Central memory CD4-positive, alpha-beta T cell (primary cell): ENCODE data around the gene PLCG2.
"Not testable (repeated sequence)": the region's sequence is repeated elsewhere in the genome, so short reads cannot be mapped to it uniquely, and the experiment has no call there.

ENCODE experiments used
- DNase-seq: peaks from one replicate; pipeline ENCODE4 v3.0.0; 2022

PLCG2 gene

DNA sequence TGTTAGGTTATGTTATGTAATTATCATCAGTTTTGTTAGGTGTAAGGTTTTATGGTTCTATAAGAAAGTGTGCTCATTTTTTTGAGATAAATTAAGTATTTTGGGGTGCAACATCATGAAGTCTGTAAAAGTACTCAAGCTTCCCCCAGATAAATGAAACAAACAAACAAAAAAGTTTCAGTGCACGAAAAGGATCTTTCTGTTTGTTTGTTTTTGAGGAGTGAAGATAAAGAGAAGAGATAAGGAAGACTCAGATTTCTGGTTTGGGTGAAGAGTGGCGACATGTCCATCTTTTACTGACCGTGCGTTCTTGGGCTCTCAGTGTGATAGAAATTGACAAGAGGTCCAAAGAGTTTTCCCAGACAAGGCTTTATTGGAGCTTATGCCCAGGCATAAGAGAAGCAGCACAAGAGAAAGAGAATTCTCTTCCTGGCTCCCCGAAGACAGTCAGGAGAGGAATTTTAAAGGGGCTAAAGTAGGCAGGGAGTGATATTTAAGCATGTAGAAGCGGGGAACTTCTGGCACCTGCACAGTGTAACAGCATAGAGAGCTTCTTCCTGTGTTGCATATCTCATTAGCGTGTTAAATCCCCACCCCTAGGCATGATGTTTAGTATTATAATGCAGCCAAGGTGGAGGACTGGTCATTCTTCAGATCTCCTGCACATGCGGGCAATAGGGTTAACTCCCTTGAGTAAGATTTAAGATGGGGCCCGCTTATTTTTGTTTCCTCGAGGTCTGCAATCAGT is 71.3 kb downstream of the PLCG2 start:
- no peak for DNase-seq

DNA sequence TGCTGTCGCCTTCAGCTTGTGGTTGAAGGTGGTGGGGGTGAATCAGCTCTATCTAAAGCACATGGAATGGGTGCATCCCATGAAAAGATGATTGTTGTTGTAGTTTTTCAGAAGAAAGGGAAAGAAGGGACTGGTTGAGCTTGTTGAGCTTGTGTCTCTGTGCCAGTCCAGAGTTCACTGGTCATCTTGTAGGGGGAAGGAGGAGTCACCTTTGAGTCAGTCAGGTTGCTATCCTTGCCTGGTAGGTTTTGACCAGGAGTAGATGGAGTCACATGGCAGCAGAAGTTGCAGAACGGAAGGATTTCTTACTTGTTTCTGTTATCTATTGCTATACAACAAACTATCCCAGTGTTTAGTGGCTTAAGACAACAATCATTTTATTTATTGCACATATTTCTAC is 73.3 kb downstream of the PLCG2 start:
- no peak for DNase-seq

DNA sequence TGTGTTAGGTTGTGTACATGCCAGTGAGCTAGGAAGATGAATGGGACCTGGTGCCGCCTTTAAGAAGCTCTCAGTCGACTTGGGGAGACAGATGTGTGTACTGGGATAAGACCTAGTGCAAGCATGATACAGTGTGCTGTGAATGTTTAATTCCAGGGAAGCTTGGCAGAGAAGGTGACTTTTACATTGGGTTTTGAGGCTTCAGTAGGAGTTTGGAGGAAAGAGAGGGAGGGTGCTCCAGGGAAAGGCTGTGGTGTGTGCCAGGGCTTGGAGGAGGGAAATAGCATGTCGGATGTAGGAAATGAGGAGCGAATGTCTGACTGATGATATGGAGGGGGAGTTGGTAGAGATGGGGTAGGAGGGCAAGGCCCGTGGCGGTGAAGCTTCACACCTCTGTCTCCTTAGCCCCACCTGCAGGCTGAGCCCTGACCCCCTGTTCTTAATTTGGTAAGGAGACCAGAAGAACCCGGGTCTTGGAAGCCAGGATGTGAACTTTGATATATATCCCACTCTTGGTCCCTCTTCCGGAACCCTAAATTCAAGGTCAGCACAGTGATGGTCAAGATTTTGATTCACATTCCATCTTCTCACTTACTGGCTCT is 76.6 kb downstream of the PLCG2 start:
- no peak for DNase-seq

DNA sequence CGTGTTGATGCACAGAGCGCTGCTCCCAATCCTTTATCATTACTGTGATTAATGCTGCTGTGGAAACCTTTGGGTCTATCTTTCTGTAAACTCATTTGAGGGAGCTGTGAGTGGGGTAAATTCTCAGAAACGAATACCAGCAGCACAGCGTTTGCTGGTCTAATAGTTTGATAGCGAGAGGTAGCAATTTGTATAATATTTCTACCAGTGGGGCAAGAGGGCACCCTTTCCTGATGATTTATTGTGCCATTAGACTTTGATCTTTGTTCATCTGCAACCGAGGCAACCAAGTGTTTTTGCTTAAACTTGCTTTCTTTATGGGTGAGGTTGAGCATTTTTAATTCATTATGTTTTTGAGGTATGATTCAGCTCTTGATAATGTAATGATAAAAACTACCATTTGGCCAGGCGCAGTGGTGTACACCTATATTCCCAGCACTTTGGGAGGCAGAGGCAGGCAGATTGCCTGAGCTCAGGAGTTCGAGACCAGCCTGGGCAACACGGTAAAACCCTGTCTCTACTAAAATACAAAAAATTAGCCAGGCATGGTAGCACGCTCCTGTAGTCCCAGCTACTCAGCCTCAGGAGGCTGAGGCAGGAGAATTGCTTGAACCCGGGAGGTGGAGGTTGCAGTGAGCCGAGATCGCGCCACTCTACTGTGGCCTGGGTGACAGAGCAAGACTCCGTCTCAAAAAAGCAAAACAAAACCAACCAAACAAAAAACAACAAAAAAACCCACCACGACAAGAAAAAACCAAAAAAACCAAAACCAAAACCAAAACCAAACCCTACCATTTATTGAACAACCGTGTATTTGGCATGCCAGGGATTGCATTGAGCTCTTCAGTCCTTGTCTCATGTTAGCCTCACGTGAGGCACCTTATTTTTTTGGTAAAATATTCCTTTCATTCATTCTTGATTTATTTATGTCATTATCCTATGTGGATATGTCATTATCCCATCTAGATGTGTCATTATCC is 81.5 kb downstream of the PLCG2 start:
- DNase-seq = no peak

DNA sequence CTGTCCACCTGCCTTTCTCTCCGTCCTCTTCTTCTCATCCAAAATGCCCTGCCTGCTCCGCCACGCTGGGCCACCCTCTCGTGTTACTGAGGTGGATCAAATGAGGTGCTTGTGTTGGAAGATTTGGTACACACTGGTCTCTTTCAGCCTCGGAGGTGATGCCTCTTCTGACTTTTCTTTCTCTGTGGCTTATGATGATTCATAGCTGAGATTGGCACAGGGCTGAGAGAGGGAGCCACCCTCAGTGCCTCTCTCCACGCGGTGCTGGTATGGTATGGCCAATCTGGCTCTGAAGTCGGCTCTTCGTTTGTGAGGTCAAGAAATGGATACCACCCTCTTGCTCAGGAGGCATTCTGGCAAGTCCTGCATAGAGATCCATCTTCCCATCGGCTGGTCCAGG is 82.4 kb downstream of the PLCG2 start:
- DNase-seq = no peak

DNA sequence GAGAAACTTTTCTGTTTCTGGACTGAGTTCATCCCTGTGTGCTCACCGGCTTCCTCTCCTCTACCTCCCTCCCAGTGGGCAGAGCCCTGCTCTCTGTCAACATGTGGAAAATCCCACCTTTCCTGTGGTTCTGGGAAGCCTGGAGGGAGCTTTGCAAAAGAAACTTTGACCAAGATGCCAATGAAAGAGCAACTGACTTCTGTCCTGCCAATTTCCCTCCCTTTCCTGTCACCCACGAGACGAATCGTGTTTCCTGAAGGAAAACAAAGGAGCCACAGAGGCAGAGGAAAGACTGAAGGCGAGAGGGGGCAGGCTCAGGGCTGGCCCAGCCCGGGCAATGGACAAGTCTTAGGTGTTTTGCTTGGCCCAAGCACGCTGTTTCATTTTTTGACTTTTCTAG is 82.8 kb downstream of the PLCG2 start:
- DNase-seq = no peak

DNA sequence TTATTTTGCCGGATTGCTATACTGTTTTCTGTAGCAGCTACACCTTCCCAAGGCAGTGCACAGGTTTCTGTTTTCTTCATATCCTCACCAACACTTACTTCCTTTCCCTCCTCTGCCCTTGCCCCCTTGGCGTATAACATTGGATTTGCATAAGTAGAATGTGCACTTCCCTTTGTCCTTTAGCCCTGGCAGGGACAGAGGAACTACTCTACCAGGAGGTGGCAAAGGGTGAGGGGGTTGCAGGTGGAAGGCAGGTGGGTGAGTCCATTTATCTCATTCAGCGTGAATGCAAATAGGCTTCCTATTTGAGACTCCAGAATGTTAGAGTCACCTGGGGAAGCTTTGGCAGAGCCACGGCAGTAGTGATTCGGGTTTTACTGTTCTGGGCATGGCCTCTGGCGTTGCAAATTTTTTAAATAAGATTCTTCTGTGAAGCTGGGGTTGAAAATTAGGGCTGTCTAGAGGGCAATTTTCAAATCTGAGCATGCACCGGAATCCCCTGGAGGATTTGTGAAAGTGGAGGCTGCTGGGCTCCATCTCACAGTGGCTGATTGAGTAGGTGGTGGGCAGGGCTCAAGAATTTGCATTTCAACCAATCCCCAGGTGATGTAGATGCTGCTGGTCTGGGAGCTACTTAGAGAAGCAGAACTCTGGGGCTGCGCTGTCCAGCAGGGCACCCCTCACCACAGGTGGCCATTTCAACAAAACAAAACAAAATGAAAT is 84.7 kb downstream of the PLCG2 start:
- DNase-seq = no peak

DNA sequence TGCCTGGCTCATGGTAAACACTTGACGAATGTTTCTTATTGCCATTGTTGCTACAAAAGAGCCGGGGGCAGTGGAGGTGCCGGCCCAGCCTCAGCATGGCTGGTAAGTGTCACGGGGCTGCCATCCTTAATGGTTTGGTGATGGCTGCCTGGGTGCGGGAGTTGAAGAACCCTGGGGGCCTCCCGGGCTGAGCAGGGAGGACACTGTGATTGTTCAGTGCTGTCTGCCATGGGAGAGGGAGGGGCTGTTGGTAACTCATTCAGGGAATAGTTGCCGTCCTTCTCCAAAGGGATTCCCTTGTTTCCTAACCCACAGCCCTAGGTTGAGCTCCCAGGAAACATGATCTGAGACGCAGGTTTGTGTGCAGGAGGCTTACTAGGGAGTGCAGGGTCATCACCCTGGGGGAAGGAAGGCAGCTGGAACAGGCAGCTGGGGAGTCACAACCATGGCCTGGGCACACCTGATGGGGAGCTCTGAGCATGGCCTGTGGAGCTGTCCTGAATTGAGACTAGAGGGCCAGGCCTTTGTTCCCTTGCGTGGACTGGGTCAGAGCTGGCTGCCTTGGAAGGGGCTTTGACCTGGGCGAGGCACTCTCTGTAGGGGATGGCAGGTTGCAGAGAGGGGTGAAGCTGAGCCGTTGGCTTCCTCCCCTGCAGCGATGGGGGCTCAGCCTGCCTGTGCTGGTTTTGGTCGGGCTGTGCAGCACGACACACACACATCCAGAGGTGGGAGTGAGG is 85.7 kb downstream of the PLCG2 start:
- no peak for DNase-seq

DNA sequence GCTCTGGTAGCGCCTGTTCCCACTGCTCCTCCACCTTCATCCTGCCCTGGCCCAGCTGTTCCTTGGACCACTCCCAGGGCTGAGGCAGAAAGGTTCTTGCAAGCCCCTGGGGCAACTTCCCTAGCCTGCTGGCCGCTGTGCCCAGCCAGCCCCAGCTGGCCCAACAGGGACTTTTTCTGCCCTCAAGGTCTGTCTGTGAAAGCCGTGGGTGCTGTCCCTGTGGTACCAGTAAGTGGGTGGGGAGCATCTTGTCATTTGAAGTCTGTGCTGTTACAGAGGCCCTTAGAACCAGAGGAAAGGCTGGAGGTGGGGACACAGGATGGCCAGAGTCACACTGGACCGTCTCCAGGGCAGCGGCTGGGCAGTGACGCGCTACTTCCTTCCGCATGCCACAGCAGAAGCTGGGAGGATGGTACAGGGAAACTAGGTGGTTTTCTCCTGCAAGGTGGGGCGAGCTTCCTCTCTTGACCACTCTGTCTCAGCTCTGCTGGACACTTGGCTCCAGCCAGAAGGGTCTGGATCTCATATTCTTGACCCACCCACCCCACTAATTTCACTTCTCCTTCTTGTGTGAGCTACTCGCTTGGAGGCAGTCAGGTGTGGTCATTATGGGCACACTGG is 87.8 kb downstream of the PLCG2 start:
- no peak for DNase-seq

DNA sequence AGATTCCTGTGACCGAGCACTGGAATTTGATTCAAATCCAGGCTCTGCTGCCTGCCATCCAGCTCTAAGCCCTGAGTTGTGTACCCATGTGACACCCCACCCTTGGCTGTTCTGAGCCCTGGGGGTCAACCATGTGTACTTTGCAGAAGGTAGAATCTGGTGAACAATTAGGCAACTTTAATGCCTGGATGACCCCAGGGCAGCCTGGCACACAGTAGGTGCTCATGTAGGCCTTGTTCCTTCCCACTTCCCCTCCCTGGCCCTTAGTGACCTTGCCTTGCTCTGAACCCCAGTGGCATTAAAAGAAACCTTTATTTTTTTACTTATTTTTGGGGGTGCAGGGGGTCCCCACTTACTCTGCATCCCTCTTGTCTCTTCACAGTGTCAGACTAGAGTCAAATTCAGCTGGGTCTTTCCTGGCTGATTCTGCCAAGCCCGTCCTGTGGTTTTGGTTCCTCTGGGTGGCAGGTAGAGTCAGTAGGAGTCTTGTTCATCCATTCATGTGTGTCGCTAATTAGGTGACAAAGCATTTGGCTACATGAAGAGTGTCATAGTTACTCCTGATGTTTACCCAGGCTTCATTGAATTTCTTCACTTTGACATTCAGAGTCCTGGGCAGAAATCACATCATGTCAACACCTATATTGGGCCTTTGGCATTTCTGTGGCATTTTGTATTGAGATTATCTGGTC is 89.1 kb downstream of the PLCG2 start:
- no peak for DNase-seq

DNA sequence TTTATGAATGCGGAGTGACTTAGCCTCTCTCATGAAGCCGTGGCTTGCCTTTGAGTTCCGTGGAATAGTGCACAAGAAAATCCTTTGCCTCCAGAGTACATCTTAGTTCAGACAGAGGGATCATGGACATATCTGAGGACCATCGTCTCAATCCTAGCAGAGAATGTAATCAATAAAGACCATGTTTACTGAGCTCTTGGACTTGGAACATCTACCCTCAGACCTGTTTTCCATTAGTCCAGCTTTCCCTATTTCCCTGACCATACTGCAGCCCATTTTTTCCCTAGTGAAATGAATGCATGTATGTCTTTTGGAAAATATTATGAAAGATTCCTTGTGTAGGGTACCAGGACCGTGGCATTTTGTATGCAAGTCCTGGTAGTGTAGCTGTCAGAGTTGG is 90.2 kb downstream of the PLCG2 start:
- DNase-seq = no peak

DNA sequence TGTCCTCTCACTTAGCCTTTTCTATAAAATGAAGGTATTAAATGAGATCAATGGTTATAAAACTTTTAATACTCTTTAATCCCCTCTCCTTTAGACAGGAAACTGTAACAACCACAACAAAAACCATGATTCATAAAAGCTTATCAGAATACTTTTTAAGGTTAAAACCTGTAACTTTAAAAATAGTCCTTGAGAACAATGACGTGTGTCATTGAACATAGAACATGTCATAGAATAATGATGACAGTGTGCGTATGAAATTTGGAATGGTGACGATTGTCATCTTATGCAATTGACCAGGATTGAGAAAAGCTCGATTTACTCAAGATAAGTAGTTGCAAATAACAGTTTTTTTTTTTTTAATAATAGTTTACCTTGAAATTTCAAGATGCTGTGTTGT is 94.1 kb downstream of the PLCG2 start:
- no peak for DNase-seq

DNA sequence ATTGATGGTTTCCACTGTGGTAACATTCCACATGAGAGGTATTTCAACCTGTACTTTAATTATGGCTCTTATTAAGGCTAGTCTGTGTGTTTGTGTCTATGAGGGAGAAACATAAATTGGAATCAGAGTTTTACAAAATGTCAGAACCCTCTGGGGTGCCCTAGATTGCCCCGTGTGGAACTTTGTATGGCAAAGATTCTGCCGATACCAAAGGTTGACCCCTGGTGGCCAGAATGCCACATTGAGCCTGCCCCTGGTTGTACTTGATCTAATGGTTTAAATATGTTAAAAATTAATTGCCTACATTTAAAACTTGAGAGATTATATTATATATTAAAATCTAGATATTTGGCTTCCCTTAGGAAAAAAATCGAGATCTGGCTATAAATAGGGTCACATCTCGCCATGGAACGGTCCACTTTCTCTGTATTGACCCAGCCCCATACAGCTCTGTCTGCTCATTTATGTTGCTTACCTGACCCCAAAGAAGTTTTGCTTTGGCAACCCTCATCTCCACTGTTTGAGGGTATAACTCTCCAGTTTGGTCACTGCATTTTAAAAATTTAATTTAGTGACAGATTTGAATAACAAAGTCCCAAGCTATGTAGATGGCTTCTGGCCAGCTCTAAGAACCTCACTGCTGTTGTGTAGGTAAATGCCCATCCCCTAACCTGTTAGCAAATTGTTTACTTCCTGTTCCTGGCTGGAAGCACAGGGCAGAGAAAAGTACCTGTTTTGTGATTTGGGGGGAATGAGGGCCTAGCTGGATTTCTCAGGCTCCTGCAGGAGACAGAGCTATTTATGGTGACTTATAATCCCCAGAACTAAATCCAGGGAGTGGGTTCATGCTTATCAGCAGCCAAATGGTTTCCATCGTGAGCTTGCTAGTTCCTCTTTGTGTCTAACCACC is 95.0 kb downstream of the PLCG2 start:
- DNase-seq = no peak

DNA sequence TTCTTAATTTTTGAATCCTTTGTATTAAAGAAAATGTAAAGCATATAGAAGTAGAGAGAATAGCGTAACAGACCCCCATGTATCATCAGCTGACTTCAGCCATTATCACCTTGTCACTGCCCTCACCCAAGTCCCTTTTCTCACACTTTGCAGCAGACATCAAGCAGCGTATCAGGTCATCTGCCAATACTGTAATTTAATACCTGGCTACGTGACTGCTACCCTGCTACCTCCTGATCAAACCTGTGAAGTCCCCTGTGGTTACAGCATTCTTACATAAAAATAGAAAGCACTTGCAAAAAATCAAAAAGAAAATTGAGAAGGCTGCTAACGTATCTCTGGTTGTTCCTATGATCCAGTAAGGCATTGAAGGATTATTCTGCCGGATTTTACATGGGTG is 96.4 kb downstream of the PLCG2 start:
- DNase-seq = no peak

DNA sequence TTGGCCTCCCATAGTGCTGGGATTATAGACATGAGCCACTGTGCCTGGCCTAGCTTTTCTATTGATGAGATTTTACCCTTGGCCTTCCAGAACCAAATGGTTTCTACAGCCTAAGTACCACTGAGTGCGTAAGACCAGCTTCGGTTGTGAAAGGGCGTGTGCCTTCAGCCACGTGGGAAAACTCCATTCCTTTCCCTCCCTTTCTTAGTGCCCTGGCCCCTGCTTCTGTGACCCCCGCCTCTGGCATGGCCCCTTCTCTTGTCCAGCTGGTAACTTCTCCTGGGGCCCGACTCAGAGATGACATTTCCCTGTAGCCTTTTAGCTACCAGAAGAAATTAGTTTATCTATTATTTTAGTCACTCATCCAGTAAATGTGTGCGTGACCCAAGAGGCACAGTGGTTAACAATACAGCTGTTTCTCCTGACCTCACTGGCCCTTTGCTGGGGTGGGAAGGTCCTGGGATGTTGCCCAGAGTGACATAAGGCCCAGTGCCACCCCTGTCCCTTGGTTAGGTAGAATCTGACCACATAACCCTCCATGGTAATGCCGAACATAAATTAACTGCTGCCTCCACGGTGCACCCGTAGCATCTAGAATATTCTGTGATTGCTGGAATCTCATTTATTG is 97.3 kb downstream of the PLCG2 start:
- no peak for DNase-seq

DNA sequence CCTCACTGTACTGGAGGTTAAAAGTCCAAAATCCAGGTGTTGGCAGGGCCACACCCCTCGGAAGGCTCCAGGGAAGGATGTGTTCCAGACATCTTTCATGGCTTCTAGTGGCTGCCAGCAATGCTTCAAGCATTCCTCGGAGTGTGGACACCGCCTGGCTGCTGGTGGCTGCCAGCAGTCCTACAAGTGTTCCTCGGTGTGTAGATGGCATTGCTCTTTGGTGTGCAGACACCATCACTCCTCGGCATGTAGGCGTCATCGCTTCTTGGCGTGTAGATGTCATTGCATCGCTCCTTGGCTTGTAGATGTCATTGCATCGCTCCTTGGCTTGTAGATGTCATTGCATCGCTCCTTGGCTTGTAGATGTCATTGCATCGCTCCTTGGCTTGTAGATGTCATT is 98.4 kb downstream of the PLCG2 start:
- not testable (repeated sequence) for DNase-seq

DNA sequence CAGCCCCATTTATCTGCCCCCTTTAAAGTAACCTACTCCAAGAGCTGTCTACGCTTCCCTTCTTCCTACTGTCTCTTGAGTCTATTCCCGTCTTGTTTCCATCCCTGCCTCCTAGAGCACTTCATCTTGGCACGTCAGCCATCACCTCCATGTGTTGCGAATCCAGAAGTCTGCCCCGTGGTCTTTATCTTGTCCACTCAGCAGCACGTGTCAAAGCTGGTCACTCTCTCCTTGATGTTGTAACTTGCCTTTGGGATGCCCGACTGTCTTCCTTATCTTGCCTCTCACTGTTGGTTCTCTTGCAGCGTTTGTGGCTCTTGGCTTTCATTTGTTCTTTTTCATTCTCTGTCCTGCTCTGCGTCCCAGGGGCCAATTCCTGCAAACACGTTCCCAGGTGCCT is 99.4 kb downstream of the PLCG2 start:
- DNase-seq = no peak

DNA sequence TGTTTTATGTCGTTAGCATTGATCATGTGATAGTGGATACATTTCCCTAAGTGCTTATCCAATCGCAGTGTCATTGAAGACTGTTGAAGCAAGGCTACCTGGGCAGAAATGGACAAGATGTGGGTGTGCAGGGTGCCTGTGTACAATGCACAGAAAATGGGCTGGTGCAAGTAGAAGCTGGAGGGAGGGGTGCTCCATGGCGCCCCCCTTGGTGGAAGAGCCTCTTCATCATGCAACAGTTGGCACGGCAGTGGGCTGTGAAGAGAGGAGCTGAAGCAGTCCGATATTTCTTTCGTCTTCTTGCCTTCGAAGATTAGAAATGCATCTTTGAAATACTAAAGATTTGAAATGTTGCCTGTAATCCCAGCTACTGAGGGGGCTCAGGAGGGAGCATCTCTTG is 100.5 kb downstream of the PLCG2 start:
- no peak for DNase-seq

DNA sequence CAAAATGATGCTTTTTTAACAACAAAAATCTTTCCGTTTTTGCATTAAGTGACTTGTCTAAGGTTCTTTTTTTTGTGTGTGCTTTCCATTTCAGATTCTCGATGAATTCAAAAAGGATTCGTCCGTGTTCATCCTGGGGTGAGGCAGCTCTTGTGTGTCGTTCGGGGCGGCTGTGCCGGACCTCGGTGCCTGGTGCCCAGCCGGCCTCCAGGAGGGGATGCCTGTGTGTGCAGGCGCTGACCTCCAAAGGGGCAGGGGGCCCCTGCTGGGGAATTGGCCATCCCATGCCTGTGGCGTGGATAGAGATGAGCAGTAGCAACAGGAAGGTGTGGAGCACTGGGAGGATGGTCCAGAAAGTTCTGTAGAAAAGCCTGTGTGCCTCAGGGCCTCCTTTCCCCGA is 101.7 kb downstream of the PLCG2 start:
- DNase-seq = no peak

DNA sequence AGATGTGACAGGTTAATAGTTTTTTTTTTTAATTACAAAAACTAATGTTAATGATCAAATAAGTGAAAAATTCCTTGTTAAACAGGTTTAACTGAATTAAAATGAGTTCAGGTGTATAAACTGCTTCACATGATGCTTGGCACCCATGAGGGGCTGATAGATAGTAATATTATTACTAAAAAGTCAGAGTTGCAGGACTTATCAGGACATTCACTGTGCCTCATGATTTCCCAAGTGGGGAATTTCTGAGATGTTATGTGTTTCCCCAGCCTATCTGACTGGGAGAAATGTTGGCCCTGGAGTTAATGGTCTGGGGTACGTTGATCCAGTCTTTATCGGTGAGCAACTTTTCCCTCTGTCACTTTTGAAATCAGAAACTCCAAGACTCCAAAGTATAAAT is 102.1 kb downstream of the PLCG2 start:
- DNase-seq = no peak
